Endodermal cell (in vitro differentiated cells): Measurements from ENCODE around the gene EPC1. TPM values are rescaled to one million over a fixed set of nuclear protein-coding genes. Genes with fewer than 3 reads are reported as not detected.
"Not testable (repeated sequence)": the region's sequence is repeated elsewhere in the genome, so short reads cannot be mapped to it uniquely, and the experiment has no call there.

Experiments used
- DNase-seq: peaks from one replicate; pipeline ENCODE4 v3.0.0-alpha.2; 2017
- H3K27ac ChIP-seq: 2 replicates; pipeline ENCODE4 v1.5.1; 2013; ENCODE audit warnings: mild to moderate bottlenecking, low read depth, low read length, moderate library complexity
- H3K27me3 ChIP-seq: 2 replicates; pipeline ENCODE4 v1.6.1; 2013; ENCODE audit warnings: mild to moderate bottlenecking, low read length, moderate library complexity; ENCODE audit not compliant: insufficient read depth, control insufficient read depth, poor library complexity, severe bottlenecking
- H3K36me3 ChIP-seq: 2 replicates; pipeline ENCODE4 v1.7.0; 2013; ENCODE audit warnings: mild to moderate bottlenecking, low read length, moderate library complexity; ENCODE audit not compliant: control insufficient read depth, insufficient read depth
- H3K4me1 ChIP-seq: one replicate; pipeline ENCODE4 v1.7.0; 2013; ENCODE audit warnings: low read length; ENCODE audit not compliant: control insufficient read depth, insufficient read depth
- H3K4me3 ChIP-seq: 2 replicates; pipeline ENCODE4 v1.5.1; 2013; ENCODE audit warnings: mild to moderate bottlenecking, low read length, moderate library complexity
- H3K9ac ChIP-seq: 2 replicates; pipeline ENCODE4 v1.6.1; 2013; ENCODE audit warnings: mild to moderate bottlenecking, low read length, moderate library complexity; ENCODE audit not compliant: poor library complexity, severe bottlenecking; ENCODE audit errors: extremely low read depth
- H3K9me3 ChIP-seq: 2 replicates; pipeline ENCODE4 v1.6.1; 2013; ENCODE audit warnings: mild to moderate bottlenecking, low read length, moderate library complexity; ENCODE audit not compliant: control insufficient read depth
- H3K27ac Mint-ChIP-seq: 2 replicates; pipeline ENCODE4 v1.8.0; 2020; ENCODE audit warnings: mixed read lengths
- H3K27me3 Mint-ChIP-seq: 2 replicates; pipeline ENCODE4 v1.8.0; 2021; ENCODE audit warnings: mild to moderate bottlenecking, mixed read lengths; ENCODE audit not compliant: insufficient read depth
- H3K36me3 Mint-ChIP-seq: 2 replicates; pipeline ENCODE4 v1.8.0; 2020; ENCODE audit warnings: low read depth, mixed read lengths
- H3K4me1 Mint-ChIP-seq: 2 replicates; pipeline ENCODE4 v1.8.0; 2020; ENCODE audit warnings: mixed read lengths
- H3K4me3 Mint-ChIP-seq: 2 replicates; pipeline ENCODE4 v1.8.0; 2020; ENCODE audit warnings: mild to moderate bottlenecking, moderate library complexity, mixed read lengths
- H3K9me3 Mint-ChIP-seq: 2 replicates; pipeline ENCODE4 v1.8.0; 2020; ENCODE audit warnings: mild to moderate bottlenecking, mixed read lengths
- WGBS, 2 experiments: methylation state at CpG; one replicate each; pipeline versions ENCODE4 v1.1.5 to v1.1.7; 2013; ENCODE audit warnings: missing lambda C conversion rate in 2 of 2, mixed read lengths in 1 of 2; ENCODE audit not compliant: insufficient coverage in 1 of 2, insufficient read length in 1 of 2; 5-methylcytosine and 5-hydroxymethylcytosine counted together
- total RNA-seq, 2 donors: library from RNA; stranded (reverse); fragmentation: NEBNext Ultra II Directional in 1 of 2; extraction: Animal tissue kit (Norgen Biotek cat#: 25700) in 1 of 2; gene quantifications; 2 replicates in 1 of 2; 3 replicates in 1 of 2; pipeline ENCODE4 v1.2.1, GENCODE V29; 2021
- TF ChIP-seq, protein P1 (sequence below): fragments of 200-600 bp; sonication (generic); conservative IDR thresholded peaks from 2 replicates; pipeline ENCODE4 v1.5.0; 2021; ENCODE audit warnings: antibody characterized with exemption, mild to moderate bottlenecking

The EPC1 gene
- total RNA-seq, 2 donors from 2014 or later = 27.9 to 40.3 TPM

DNA sequence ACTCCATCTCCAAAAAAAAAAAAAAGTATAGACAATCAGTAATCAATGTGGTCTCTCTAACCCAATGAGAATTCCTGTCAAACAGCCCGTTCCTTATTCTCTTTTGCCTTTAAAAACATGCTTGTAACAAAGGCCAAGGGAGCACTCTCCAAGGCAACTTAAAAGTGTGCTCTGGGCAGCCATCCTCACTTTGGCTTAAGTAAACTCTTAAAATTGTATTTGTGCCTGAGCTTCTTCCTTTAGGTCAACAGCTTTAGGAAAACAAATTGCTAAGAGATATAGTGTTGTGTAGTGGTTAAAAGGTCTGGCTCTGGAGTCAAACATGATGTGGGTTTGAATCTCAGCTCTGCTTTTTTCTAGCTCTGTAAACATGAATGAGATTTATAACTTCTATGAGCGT is 13.9 kb upstream of the EPC1 start:
- H3K27me3 ChIP-seq = no peaks in the 10 kb centered on the region
- WGBS, 2 experiments = 90 to 94% methylated on average over 2 of the region's 2 CpGs
- H3K36me3 ChIP-seq = no peaks in the 10 kb centered on the region
- H3K4me1 ChIP-seq = peaks cover 3% of the 10 kb centered on the region
- H3K9me3 ChIP-seq = no peaks in the 10 kb centered on the region
- no peak for DNase-seq
- no peaks in the 10 kb centered on the region for H3K27me3 Mint-ChIP-seq
- H3K4me3 Mint-ChIP-seq = no peak overlapping the region
- H3K4me1 Mint-ChIP-seq = peaks cover 31% of the 10 kb centered on the region
- H3K27ac Mint-ChIP-seq = peak overlapping the region; percentile 40
- no peak overlapping the region for H3K4me3 ChIP-seq
- H3K9ac ChIP-seq = no peak overlapping the region
- peaks cover 17% of the 10 kb centered on the region for H3K36me3 Mint-ChIP-seq
- TF ChIP-seq, protein P1, sequence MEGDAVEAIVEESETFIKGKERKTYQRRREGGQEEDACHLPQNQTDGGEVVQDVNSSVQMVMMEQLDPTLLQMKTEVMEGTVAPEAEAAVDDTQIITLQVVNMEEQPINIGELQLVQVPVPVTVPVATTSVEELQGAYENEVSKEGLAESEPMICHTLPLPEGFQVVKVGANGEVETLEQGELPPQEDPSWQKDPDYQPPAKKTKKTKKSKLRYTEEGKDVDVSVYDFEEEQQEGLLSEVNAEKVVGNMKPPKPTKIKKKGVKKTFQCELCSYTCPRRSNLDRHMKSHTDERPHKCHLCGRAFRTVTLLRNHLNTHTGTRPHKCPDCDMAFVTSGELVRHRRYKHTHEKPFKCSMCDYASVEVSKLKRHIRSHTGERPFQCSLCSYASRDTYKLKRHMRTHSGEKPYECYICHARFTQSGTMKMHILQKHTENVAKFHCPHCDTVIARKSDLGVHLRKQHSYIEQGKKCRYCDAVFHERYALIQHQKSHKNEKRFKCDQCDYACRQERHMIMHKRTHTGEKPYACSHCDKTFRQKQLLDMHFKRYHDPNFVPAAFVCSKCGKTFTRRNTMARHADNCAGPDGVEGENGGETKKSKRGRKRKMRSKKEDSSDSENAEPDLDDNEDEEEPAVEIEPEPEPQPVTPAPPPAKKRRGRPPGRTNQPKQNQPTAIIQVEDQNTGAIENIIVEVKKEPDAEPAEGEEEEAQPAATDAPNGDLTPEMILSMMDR = no peak
- no peak overlapping the region for H3K27ac ChIP-seq
- peaks cover 5% of the 10 kb centered on the region for H3K9me3 Mint-ChIP-seq

DNA sequence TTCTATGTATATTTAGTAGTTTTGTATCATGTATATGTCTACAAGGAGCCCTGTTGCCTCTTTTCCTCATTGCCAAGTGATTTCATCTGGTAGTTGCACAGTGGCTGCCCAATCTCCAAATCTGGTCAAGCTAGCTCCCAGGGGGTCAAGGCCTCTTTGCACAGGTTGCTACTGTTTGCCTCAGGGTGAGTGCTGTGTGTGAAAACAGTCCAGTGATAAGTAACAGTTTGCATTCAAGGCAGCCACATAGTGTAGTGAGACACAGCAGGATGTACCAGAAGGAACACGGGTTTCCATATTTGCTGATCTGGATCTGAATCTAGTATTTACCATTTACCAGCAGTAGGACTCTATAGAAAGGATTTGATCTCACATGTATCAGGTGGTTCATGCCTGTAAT is 13.3 kb upstream of the EPC1 start:
- Histone ChIP-seq H3K9me3 (peaks cover 2% of the 10 kb centered on the region), H3K36me3 (no peaks in the 10 kb centered on the region), H3K27ac (no peak overlapping the region), H3K4me3 (no peak overlapping the region), H3K9ac (no peak overlapping the region), H3K27me3 (no peaks in the 10 kb centered on the region), H3K4me1 (peaks cover 3% of the 10 kb centered on the region)
- no peak for DNase-seq
- Mint-ChIP-seq H3K36me3 (peaks cover 17% of the 10 kb centered on the region), H3K9me3 (peaks cover 5% of the 10 kb centered on the region), H3K4me1 (peaks cover 31% of the 10 kb centered on the region), H3K4me3 (no peak overlapping the region), H3K27ac (peak overlapping the region; percentile 9), H3K27me3 (no peaks in the 10 kb centered on the region)
- WGBS, 2 experiments = 86 to 94% methylated on average over 1 of the region's 1 CpG
- TF ChIP-seq, protein P1 = no peak

DNA sequence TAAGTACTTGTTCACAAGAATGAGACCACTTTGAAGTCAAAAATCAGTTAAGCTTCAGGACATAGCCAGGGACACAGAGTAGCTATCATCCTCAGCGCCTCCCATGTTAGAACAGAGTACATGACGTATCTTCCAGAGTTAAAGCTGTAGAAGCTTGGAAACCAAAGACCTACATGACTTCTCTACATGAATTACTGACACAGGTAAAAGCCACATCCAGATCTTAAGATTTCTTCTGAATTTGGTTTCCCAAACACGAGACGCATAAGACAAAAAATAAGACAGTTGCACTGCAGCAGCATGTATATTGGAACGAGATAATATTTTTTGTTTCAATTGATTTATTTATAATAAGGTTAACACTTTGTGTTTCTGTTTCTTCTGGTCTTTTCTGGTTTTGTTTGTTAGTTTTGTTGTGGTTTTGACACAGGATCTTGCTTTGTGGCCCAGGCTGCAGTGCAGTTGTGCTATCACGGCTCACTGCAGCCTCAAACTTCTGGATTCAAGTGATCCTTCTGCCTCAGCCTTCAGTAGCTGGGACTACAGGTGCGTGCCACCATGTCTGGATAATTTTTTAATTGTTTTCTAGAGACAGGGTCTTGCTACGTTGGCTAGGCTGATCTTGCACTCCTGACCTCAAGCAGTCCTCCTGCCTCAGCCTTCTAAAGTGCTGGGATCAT is 10.2 kb upstream of the EPC1 start:
- H3K4me3 Mint-ChIP-seq = no peak overlapping the region
- TF ChIP-seq, protein P1 = no peak
- Histone ChIP-seq H3K27ac (no peak overlapping the region), H3K27me3 (no peaks in the 10 kb centered on the region), H3K9ac (no peak overlapping the region), H3K36me3 (no peaks in the 10 kb centered on the region), H3K4me3 (no peak overlapping the region), H3K4me1 (peaks cover 3% of the 10 kb centered on the region), H3K9me3 (peaks cover 14% of the 10 kb centered on the region)
- peaks cover 28% of the 10 kb centered on the region for H3K4me1 Mint-ChIP-seq
- H3K27me3 Mint-ChIP-seq = no peaks in the 10 kb centered on the region
- peaks cover 16% of the 10 kb centered on the region for H3K9me3 Mint-ChIP-seq
- H3K36me3 Mint-ChIP-seq = peaks cover 25% of the 10 kb centered on the region
- DNase-seq = no peak
- H3K27ac Mint-ChIP-seq = no peak overlapping the region
- 92 to 100% methylated on average over 6 to 8 of the region's 8 CpGs for WGBS, 2 experiments

DNA sequence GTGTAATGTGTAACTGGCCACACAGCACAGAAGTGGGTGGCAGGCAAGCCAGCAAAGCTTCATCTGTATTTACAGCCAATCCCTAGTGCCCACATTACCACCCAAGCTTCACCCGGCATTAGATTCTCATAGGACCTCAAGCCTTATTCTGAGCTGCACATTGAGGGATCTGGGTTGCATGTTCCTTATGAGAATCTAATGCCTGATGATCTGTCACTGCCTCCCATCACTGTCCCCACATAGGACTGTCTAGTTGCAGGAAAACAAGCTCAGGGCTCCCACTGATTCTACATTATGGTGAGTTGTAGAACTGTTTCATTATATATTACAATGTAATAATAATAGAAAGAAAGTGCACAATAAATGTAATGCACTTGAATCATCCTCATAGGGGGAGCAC is 7.7 kb upstream of the EPC1 start:
- not testable (repeated sequence) for H3K27me3 Mint-ChIP-seq, H3K27ac ChIP-seq, DNase-seq, H3K9ac ChIP-seq, H3K4me3 ChIP-seq, H3K27ac Mint-ChIP-seq, H3K4me3 Mint-ChIP-seq, H3K36me3 ChIP-seq, H3K27me3 ChIP-seq, H3K4me1 ChIP-seq
- peaks cover 22% of the 10 kb centered on the region for H3K4me1 Mint-ChIP-seq
- peaks cover 14% of the 10 kb centered on the region for H3K9me3 ChIP-seq
- H3K9me3 Mint-ChIP-seq = peaks cover 16% of the 10 kb centered on the region
- peaks cover 25% of the 10 kb centered on the region for H3K36me3 Mint-ChIP-seq
- 94% methylated on average over 1 of the region's 1 CpG; no CpG with 5 or more reads in 1 of the 2 experiments for WGBS, 2 experiments
